ENCODE measurements around the gene SOX13.

DNA sequence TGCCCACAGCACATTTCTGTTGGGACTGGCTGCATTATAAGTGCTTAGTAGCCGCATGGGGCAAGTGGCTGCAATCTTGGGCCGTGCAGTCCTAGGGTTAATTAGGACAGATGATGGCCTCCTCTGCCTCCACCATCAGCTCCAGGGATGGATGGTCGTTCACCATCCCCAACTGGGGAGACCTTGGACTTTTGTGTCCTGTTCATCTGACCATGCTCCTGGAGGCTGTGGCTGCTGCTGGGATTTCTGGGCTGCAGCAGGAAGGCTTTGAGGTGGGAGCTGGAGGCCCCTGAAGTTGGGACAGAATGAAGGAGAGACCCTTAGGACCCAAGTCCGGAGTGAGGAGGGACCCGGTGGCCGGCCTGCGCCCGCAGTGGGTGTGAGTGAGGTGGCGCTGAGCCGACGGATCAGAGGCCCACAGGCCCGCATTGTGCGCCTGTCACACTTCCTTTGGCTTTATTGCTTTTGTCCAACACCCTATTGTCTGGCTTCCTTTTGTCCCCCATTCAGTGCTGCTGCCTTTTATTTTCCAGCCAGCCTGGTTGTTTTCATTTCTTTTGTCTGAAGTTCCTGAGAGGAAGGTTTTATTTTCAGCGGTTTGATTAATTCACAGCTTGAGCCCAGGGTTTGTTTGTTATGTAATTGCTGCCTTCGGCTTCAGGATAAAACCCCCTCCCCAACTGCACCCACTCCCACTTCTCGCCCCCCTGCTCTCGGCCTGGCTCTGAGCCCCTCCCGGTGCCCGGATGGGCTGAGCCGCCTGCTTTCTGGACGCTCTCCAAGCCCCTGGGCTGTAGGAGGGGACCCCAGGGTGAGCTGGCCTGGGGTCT is 35.6 kb downstream of the SOX13 start:
- TF ChIP-seq POLR2AphosphoS5 (IDR thresholded peaks at IDR 0.05; ENCODE audit: low read depth, low read length) (no peak), SIN3A (IDR thresholded peaks at IDR 0.05; ENCODE audit: borderline replicate concordance, insufficient read depth, low read depth, low read length) (no peak), TCF7L2 (IDR thresholded peaks at IDR 0.05; ENCODE audit: low read depth, low read length) (no peak)
- TF ChIP-seq, protein P1, sequence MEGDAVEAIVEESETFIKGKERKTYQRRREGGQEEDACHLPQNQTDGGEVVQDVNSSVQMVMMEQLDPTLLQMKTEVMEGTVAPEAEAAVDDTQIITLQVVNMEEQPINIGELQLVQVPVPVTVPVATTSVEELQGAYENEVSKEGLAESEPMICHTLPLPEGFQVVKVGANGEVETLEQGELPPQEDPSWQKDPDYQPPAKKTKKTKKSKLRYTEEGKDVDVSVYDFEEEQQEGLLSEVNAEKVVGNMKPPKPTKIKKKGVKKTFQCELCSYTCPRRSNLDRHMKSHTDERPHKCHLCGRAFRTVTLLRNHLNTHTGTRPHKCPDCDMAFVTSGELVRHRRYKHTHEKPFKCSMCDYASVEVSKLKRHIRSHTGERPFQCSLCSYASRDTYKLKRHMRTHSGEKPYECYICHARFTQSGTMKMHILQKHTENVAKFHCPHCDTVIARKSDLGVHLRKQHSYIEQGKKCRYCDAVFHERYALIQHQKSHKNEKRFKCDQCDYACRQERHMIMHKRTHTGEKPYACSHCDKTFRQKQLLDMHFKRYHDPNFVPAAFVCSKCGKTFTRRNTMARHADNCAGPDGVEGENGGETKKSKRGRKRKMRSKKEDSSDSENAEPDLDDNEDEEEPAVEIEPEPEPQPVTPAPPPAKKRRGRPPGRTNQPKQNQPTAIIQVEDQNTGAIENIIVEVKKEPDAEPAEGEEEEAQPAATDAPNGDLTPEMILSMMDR (IDR thresholded peaks at IDR 0.05): no peak

All from Panc1 (cell line).